ENCODE results near the gene PROM1.

The PROM1 gene

GRCh38 chr4:15942283-15942682 is 141.5 kb downstream of the PROM1 start:
- DNase-seq (ENCODE audit: low read depth), result no peak

DNA sequence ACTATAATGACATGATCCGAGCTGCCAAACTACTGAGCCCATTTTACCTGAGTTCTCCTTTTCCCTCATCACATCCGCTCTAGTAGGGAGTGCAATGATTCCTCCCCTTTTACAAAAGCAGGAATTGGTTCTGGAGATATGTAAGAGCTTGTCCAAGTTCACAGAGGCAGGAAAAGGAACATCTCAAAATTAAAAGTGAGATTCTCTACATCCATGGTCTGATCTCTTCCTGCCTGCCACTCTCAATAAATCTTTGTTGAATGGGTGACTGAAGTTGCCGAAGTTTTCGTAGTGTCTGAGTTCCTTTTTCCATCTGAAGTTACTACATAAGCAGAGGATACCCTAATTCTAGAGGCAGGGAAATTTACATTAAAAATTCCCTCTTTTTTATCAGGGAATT is 145.2 kb downstream of the PROM1 start, which contains the start of gene FGFBP1:
Gene FGFBP1, minus strand, starts transcription at position 101 of the 400 bp plus-strand sequence. CDS start 2,108 bp downstream, outside the sequence.
- no peak for DNase-seq (ENCODE audit: low read depth)

- DNase-seq (ENCODE audit: low read depth), result no peak
Observed at GRCh38 chr4:15938182-15938581, 145.6 kb downstream of the PROM1 start.

GRCh38 chr4:15936495-15936894 is 147.3 kb downstream of the PROM1 start:
- DNase-seq (ENCODE audit: low read depth), result no peak

GRCh38 chr4:15935504-15936402 is 148.1 kb downstream of the PROM1 start:
- no peak for DNase-seq (ENCODE audit: low read depth)

- no peak for DNase-seq (ENCODE audit: low read depth)
Observed at GRCh38 chr4:15934259-15934658, 149.6 kb downstream of the PROM1 start.

GRCh38 chr4:15931451-15932210 is 152.2 kb downstream of the PROM1 start:
- no peak for DNase-seq (ENCODE audit: low read depth)

GRCh38 chr4:15930314-15930713 is 153.5 kb downstream of the PROM1 start:
- DNase-seq (ENCODE audit: low read depth), result no peak

DNA sequence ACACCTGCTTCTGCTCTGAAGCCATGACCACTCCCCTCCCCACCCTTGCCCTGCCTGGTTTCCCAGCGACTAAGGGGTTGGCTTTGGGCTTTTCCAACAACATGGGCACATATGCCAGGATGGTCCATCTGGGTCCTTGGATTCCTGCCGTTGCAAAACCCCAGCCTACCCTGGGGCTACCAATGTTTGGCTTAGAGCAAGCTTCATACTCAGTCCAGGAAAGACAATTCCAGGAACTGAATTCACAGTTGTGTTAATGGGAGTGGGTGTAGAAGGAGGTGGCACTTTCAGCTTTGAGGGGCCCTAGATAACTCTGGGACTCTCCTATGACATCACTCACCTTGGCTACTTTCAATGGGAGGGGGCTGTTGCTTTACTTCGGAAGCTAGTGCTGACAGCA is 154.3 kb downstream of the PROM1 start:
- DNase-seq (ENCODE audit: low read depth), result no peak

GRCh38 chr4:15928883-15929282 is 154.9 kb downstream of the PROM1 start:
- DNase-seq (ENCODE audit: low read depth), result no peak

- DNase-seq (ENCODE audit: low read depth), result no peak
Observed at GRCh38 chr4:15926486-15926885, 157.3 kb downstream of the PROM1 start.

DNA sequence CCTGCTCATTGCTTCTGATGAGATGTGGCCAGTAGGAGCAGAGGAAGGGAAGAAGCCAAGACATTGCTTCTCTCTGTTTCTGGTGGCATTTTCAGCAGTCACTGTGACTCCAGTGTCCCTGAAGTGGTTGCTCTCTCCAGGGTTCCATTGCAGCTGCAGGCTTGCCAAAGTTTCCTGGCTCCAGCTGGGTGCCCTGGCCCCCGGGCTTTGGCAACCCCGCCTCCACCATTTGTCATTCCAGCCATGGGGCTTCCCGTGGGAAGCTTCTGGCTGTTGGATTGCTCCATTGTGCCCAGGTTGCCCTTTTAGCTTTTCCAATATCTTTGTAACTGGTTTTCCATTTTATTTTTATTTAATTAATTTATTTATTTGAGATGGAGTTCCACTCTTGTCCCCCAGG is 158.0 kb downstream of the PROM1 start:
- DNase-seq (ENCODE audit: low read depth), result no peak

DNA sequence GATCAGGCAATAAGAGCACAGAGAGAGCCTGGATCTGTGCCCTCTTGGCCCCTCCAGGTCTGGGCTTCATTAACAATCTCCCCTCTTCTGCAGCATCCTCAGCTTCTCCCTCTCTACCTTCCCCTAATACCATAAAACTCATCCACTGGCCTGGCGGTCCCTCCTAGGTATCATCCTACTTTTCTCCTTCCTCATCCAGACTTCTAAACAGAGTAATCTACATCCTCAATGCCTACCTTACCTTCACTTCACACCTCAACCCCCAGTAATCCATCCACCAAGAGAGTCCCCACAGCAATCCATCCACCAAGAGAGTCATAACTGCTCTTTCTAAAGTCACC is 162.3 kb downstream of the PROM1 start:
- no peak for DNase-seq (ENCODE audit: low read depth)

DNA sequence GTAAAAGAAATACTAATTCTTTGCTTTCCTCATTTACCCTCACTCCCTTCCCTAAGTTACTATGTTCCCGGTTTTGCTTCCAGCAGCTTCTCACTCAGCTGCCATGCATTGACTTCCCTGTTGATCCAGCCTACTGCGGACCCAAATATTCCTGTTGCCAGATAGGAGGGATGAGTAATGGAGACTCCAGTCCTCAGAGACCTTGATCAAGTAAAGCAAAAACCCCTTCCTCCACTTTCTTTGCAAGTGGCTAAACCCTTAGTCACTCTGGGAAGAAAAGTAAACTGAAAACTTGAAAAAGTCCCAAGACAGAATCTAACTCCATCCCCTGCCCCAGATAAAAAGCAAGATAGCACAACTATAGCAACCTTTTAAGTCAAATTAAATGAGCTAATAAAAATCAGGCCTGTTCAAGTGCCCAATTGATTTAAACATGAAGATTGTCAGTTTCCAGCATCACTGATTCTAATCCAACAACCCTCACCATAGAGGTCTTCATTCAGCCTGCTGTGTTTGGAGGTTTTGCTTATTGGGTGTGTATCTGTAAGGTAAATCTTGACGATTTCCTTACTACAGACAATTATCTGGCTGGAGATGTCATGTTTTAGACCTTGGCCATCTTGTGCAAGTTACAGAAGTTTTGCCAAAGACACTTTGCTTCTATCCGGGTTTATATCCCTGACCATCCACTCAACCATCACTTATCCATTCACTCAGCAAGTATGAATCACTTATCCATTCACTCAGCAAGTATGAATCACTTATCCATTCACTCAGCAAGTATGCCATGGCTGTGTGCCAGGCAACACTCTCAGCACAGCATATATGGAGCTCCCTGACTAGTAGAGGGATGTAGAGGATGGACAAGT is 162.9 kb downstream of the PROM1 start:
- no peak for DNase-seq (ENCODE audit: low read depth)

- DNase-seq (ENCODE audit: low read depth), result no peak
Observed at GRCh38 chr4:15918484-15919129, 165.2 kb downstream of the PROM1 start.

Data from stimulated activated CD8-positive, alpha-beta memory T cell treated with anti-CD3 and anti-CD28 coated beads, Interleukin-12 subunit alpha, Interleukin-12 subunit beta, amount 100 ng/mL, for 4 hours (primary cell).